MCF 10A (cell line): ENCODE measurements around the gene KY. TPM values are rescaled to one million over a fixed set of nuclear protein-coding genes. Genes with fewer than 3 reads are reported as not detected.

Experiments used
- BruUV-seq: library from RNA; stranded (reverse); fragments of 400-500 nt; replicated peaks from 2 replicates; lab custom pipeline; 2021; lab: Mats Ljungman, UMichigan
- CTCF ChIA-PET: fragments of 300-600 bp; sonication (Branson Sonifier 250); formaldehyde crosslinking; extraction: SDS; loops from one replicate; lab custom pipeline; 2021; ENCODE audit warnings: antibody characterized with exemption, inconsistent platforms; lab: Yijun Ruan, JAX
- POLR2A ChIA-PET: fragments of 300-600, 350-650 bp; sonication (Branson Sonifier 250); formaldehyde crosslinking; extraction: SDS; loops from one replicate; lab custom pipeline; 2020; ENCODE audit warnings: antibody characterized with exemption, inconsistent platforms; lab: Yijun Ruan, JAX
- DNase-seq: peaks from one replicate; pipeline ENCODE4 v3.0.0-alpha.2; 2018; ENCODE audit not compliant: unreplicated experiment
- H3K27ac Mint-ChIP-seq: one replicate; pipeline ENCODE4 v1.8.0; 2022; ENCODE audit warnings: mild to moderate bottlenecking, low read depth, mixed read lengths; ENCODE audit not compliant: unreplicated experiment
- H3K27me3 Mint-ChIP-seq: one replicate; pipeline ENCODE4 v1.8.0; 2022; ENCODE audit warnings: mixed read lengths; ENCODE audit not compliant: insufficient read depth, unreplicated experiment
- H3K36me3 Mint-ChIP-seq: one replicate; pipeline ENCODE4 v1.8.0; 2022; ENCODE audit warnings: mild to moderate bottlenecking, moderate library complexity, mixed read lengths; ENCODE audit not compliant: insufficient read depth, unreplicated experiment
- H3K4me1 Mint-ChIP-seq: one replicate; pipeline ENCODE4 v1.8.0; 2022; ENCODE audit warnings: mixed read lengths; ENCODE audit not compliant: insufficient read depth, unreplicated experiment
- H3K4me3 Mint-ChIP-seq: one replicate; pipeline ENCODE4 v1.8.0; 2022; ENCODE audit warnings: mild to moderate bottlenecking, moderate library complexity, mixed read lengths; ENCODE audit not compliant: unreplicated experiment
- H3K9me3 Mint-ChIP-seq: one replicate; pipeline ENCODE4 v1.8.0; 2022; ENCODE audit warnings: mixed read lengths; ENCODE audit not compliant: unreplicated experiment
- intact Hi-C: fragments of 100-400 bp; cut with micrococcal nuclease; formaldehyde crosslinking; loops from 2 replicates; pipeline ENCODE4 v1.14.1; 2022
- total RNA-seq: library from RNA; stranded (reverse); gene quantifications from 2 replicates; pipeline ENCODE4 v1.2.3, GENCODE V29; 2022
- TF ChIP-seq, protein P1 (sequence below): fragments of 200-600 bp; IDR thresholded peaks from one replicate; pipeline ENCODE4 v1.8.0; 2022; ENCODE audit warnings: antibody characterized with exemption, mild to moderate bottlenecking; ENCODE audit not compliant: unreplicated experiment

KY gene
- total RNA-seq, 1 experiment from 2014 or later = not detected

DNA sequence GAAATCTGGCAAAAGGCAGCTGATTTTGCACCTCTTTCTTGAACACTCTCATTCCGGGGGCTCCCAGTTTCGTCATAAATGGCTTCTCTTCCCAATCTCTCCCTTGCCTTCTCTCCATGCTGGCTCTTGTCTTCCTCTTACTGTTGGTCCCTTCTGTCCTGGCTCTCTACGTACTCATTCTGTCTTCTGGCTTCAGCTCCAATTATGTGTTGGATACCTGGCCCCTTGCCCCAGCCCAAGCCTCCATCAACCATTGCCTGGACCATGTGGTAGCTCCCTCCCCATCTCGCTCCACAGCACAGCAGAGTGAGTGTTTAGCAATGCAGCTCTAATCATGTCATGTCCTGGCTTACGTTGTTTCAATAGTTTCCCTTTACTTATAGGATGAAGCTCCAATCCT is 21.7 kb upstream of the KY start:
- no TSS peak for BruUV-seq
- ChIA-PET CTCF (interaction anchor here (0.6 kb wide), 2 partner anchors 77 to 405 kb away, joined by 4 read pairs; no protein-coding TSS in a partner anchor), POLR2A (no interaction called here)
- Mint-ChIP-seq H3K27me3 (peaks cover 38% of the 10 kb centered on the region), H3K4me3 (no peak overlapping the region), H3K4me1 (no peaks in the 10 kb centered on the region), H3K36me3 (no peaks in the 10 kb centered on the region), H3K9me3 (peaks cover 24% of the 10 kb centered on the region), H3K27ac (no peak overlapping the region)
- no peak for DNase-seq
- intact Hi-C loops = no loop called here
- TF ChIP-seq, protein P1, sequence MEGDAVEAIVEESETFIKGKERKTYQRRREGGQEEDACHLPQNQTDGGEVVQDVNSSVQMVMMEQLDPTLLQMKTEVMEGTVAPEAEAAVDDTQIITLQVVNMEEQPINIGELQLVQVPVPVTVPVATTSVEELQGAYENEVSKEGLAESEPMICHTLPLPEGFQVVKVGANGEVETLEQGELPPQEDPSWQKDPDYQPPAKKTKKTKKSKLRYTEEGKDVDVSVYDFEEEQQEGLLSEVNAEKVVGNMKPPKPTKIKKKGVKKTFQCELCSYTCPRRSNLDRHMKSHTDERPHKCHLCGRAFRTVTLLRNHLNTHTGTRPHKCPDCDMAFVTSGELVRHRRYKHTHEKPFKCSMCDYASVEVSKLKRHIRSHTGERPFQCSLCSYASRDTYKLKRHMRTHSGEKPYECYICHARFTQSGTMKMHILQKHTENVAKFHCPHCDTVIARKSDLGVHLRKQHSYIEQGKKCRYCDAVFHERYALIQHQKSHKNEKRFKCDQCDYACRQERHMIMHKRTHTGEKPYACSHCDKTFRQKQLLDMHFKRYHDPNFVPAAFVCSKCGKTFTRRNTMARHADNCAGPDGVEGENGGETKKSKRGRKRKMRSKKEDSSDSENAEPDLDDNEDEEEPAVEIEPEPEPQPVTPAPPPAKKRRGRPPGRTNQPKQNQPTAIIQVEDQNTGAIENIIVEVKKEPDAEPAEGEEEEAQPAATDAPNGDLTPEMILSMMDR = no peak

DNA sequence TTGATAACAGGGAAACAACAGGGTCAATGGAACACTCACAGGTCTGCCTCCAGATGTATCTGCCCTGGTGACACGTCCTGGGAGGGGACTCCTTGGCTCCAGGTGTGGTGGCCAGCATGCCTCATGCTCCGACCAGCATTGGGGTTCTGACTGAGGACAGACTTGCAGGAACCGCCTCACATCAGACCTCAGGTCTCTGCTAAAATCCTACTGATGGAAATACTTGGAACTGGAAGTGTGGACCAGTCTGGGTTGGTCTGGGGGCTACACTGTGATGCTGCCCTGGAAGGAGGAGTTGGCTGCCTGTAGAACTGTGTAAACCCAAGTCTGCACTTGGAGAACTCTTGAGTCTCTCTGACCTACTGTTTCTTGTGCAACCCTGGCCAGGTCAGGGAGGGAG is 17.1 kb upstream of the KY start:
- H3K9me3 Mint-ChIP-seq = peaks cover 8% of the 10 kb centered on the region
- intact Hi-C loops = no loop called here
- peaks cover 5% of the 10 kb centered on the region for H3K4me1 Mint-ChIP-seq
- H3K27ac Mint-ChIP-seq = no peak overlapping the region
- no TSS peak for BruUV-seq
- DNase-seq = no peak
- ChIA-PET POLR2A (no interaction called here), CTCF (no interaction called here)
- H3K36me3 Mint-ChIP-seq = no peaks in the 10 kb centered on the region
- peaks cover 21% of the 10 kb centered on the region for H3K27me3 Mint-ChIP-seq
- H3K4me3 Mint-ChIP-seq = no peak overlapping the region
- TF ChIP-seq, protein P1 = no peak

DNA sequence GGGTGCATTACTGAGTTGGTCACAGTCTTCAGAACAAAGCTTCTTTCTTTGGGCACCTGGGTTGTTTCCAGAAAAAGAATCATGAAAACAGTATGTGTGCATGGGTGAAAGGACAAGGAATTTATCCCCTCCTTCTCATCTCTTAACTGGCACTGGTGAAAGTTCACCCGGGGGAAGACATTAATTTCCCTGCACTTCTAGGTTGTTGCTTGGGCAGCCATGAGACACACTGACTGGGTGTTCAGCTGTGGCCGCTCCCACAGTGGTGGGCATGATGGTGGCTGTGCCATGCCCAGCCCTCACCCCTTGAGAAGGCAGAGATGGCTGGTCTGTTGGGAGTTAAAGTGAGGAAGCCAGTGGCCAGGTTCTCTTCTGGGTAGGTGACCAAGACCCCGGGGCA is 16.6 kb upstream of the KY start:
- H3K9me3 Mint-ChIP-seq = peaks cover 3% of the 10 kb centered on the region
- POLR2A ChIA-PET = no interaction called here

DNA sequence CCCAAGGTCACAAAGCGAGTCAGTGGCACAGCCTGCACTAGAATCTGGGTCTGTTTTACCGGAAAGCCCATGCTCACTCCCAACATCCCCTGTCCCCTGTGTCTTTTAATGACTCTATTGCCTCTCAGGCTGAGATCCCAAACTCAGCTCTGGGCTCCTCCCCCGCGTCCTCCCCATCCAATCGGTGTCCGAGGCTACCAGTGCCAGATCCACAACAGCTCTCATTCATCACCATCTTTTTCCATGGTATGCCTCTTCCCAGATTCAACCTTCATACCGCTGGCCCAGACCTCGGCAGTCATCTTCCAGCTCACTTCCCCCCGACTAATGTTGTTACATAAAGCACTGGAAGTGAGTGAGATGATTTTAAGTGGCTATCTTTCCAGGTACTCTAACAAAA is 16.1 kb upstream of the KY start:
- H3K27me3 Mint-ChIP-seq = peaks cover 11% of the 10 kb centered on the region

More for the DNA sequence above, 16.6 kb upstream of the KY start:
- Mint-ChIP-seq H3K27me3 (peaks cover 15% of the 10 kb centered on the region), H3K4me1 (peaks cover 5% of the 10 kb centered on the region), H3K36me3 (no peaks in the 10 kb centered on the region), H3K27ac (no peak overlapping the region), H3K4me3 (no peak overlapping the region)
- TF ChIP-seq, protein P1 = no peak
- intact Hi-C loops = no loop called here
- CTCF ChIA-PET = interaction anchor here (0.6 kb wide), 1 partner anchor 67 kb away, joined by 3 read pairs; no protein-coding TSS in a partner anchor
- no TSS peak for BruUV-seq
- no peak for DNase-seq

More for the DNA sequence above, 16.1 kb upstream of the KY start:
- intact Hi-C loops = no loop called here
- no peak overlapping the region for H3K4me3 Mint-ChIP-seq
- H3K9me3 Mint-ChIP-seq = no peaks in the 10 kb centered on the region
- DNase-seq = no peak
- no peak overlapping the region for H3K27ac Mint-ChIP-seq
- no TSS peak for BruUV-seq
- CTCF ChIA-PET = interaction anchor here (0.6 kb wide), 1 partner anchor 66 kb away, joined by 3 read pairs; no protein-coding TSS in a partner anchor
- peaks cover 5% of the 10 kb centered on the region for H3K4me1 Mint-ChIP-seq
- TF ChIP-seq, protein P1 = no peak
- POLR2A ChIA-PET = no interaction called here
- no peaks in the 10 kb centered on the region for H3K36me3 Mint-ChIP-seq
